ENCODE data around the gene ADRA2C.

Gene ADRA2C

DNA sequence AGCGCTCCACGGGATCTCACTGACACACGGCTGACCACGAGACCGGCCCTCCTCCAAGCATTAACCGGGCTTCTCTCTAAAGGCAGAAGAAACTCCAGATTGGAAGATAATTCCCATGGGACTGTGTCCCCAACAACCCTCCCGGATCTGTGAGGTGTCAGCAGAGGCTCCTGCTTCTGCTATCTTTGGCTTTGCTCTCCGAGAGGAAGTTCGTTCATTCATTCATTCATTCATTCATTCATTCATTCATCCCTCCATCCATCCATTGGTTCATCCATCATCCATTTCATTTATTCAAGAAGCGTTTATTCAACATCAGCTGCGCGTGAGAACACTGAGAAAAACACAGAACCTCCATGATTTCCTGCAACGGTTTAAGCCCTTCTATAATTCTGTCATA, 11.5 kb downstream of the ADRA2C start:
- DNase-seq (ENCODE audit: low spot score), result no peak

DNA sequence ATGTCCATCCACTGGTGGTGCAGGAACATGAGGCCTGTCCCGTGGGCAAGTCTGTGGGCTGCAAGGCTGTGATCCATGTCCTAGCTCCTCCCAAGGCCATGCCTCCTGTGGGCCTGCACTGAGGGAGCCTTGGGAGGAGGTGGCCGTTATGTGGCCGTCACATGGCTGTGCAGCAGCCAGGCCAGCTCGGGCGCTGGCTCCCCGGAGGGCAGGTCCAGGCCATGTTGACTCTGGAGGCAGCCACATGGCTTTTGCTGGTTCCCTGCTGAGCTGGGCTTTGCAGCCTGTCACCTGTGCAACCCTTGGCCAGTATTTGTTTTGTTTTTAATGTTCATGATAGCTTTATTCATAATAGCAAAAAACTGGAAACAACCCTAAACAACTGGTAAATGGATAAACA, 13.3 kb downstream of the ADRA2C start:
- no peak for DNase-seq (ENCODE audit: low spot score)

DNA sequence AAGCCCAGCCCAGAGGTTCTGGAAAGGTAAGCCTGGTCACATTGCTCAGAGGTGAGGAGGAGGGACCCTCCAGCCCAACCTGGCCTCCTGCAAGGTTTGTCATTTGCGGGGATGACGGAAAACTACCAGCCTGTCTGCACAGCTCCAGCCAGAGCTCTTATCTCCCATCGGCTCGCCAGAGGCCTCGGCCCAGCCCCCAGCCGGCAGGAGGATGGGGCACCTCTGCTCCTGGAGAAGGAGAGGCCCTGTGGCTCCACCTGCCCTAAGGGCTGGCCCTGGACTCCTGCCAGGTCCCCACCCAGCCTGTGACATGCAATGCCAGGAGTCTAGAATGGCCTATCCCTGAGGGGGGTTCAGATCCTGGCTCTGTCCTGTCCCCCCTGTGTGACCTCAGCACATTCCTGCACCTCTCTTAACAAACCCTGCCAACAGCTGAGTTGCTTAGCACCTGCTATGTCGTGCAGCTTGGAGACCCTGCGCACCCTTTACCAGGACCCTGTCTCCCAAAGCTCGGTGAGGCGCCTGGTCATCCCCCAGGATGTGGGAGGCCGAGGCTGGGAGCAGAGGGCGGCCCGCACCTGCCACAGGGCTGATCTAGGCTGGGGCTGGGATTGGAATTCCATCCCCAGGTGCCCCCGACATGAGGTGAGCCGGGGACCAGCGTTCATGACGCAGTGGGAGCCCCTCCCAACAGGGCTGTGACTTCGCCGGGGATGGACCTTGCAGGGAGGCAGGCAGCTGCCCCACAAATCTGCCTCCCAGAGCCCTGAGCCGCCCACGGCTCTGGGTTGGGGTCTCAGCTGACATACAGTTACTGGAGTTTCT, 14.4 kb downstream of the ADRA2C start:
- DNase-seq (ENCODE audit: low spot score), result peak; percentile 89

DNA sequence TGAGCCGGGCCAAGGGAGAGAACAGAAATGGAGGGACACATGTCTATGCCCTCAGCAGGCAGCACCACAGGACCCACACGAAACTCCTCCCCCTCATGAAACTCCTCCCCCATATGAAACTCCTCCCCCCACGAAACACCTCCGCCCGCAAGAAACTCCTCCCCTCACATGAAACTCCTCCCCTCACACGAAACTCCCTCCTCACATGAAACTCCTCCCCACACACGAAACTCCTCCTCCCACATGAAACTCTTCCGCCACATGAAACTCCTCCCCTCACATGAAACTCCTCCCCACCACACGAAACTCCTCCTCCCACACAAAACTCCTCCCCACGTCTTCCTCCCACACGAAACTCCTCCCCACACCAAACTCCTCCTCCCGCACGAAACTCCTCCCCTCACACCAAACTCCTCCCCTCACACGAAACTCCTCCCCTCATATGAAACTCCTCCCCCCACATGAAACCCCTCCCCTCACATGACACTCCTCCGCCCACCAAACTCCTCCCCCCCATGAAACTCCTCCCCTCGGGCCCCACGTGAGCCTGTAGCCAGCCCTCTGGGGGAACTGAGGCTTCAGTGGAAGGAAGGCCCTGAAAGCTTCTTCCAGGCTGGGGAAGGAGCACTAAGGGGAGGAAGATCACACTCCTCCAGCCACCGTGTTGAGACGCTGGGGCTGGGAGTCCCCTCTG, 15.2 kb downstream of the ADRA2C start:
- DNase-seq (ENCODE audit: low spot score), result no peak

DNA sequence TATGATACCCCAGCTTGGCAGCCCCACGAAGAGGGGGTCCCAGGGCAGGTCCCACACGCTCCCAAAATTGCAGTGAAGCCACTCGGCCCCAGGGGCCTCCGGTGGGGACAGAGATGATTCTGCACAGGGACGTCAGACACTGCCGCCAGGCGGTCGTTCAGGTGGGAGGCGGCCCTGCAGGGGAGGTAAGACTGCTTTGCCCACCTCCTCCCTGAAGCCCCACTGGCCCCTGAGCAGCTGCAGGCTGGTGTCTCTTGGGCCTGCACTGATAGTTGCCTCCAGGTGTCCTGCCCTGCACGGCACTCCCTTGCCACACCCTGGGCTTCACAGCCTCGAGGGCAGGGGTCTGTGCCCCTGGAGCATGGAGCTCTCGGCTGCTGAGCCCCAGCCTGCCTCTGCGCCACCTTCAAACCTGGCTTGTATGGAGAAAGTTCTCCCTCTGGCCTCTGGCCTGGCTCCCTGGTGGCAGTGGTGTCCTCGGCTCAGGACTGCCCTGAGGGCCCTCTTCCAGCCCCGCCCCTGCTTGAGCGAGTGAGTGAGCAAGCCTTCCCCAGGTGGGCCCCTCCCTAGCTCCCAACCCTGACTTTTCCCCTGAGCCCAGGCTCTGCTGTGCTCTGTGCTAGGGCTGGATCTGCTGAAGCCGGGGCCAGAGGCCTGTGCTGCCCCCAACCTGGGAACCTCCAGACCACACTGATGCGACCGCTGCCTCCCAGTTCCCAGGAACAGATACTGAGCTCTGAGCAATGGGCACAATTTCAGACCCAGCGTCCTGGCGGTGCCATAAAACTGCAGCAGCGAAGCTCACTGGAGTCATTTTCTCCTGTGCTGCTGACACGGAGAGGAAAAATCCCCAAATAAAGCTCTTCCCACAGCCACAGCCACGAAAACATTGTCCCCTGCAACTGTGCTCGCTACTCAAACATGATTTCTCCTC, 16.1 kb downstream of the ADRA2C start:
- no peak for DNase-seq (ENCODE audit: low spot score)

DNA sequence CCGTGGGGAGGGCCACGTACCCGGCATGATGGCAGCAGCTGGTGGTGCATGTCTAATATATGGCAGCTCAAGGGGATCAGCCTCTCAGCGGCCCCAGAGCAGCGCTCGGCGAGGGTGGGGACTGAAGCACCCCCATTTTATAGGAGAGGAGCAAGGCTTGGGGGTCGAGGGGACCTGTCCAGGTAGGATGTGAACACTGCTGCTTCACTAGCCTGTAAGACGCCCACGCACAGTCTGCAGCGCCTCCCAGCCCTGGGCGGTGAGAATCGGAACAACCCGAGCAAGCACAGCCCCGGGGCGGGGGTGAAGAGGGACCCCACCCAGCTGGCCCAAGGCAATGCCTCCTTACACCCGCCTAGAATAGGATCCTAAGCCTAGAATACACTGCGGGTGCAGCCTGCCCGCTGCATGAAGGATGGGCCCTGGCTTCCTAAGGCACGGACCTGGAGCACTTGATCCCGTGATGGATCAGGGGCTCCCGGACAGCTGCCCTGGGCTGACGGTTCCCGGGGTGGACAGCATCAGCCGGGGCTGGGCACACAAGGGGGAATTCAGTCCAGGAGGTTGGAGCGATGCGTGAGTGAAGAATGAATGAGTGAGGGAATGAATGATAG, 17.6 kb downstream of the ADRA2C start:
- DNase-seq (ENCODE audit: low spot score), result peak; percentile 78

DNA sequence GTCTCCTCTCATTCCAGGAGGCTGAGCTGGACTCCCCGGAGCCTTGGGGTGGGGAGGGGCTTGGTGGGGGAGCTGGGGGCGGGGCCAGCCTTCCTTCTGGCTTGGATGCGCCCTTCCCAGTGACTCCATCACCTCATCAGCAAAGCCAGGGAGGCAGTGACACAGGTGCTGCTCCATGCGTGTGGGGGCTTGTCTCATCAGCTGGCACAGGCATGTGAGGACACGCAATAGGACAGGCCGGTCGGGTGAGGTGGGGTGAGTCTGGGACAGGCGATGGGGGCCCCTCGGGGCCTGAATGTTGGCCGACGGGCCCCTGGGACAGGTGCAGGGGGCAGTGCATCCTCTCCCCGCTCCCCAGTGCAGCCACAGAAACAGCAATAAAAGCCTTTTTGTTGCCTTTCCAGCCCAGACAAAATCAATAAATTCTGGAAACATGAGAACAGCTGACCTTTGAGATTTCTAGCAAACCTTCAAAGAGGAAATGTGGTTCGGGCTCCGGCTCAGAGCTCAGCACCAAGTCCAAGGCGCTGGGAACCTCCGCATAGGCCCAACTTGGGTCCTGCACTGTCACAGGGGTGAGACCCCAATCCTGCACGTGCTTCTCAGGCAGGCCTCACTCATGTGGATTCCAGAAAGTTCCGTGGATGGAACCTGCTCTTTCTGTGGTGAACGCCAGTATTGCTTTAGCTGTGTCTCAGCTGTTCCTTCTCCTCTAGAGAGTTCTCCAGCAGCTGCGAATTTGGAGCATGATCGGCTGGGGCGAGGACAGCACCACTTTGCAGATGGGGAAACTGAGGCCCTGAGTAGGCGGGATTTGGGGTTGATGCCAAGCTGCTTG, 18.5 kb downstream of the ADRA2C start:
- DNase-seq (ENCODE audit: low spot score), result peak; percentile 84

DNA sequence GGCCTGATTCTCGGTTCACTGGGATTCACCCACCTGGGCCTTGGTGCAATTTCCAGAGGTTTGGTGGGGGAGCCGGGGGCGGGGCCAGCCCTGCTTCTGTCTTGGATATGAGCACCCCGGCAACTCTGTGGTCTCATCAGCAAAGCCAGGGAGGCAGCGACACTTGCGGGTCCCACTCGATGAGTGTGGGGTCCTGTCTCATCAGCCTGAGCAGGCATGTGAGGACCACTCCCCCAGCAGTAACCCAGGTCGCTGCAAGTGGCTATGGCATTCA, 19.0 kb downstream of the ADRA2C start:
- no peak for DNase-seq (ENCODE audit: low spot score)

DNA sequence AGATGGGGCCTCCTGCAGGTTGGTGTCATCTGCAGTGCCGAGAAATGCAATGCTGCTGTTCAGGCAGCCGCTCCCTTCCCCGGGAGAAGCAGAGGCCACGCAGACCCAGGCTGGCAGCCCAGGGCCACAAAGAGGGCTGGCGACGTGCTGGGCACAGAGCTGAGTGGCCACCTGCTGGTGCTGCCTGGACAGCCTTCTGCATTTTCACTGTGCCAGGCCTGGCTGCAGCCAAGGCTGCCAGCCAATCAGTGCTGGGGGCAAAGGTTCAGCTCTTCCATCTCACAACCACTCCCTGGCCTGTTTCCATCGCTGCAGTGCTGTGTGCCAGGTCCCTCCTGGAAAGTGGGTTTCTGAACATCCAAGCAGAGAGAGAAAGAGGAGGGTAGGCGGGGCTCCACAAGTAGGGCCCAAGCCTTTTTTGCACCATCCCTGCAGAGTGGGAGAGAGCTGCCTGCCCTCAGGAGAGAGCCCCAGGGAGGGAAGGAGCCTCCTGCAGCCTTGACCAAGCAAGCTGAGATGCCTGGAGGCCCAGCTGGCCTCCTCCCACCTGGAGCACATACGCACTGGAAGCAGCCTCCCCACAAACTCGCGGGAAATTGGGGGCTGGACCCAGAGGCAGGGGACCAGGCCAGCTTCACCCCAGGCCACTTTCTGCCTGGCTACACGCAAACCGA, 20.1 kb downstream of the ADRA2C start:
- no peak for DNase-seq (ENCODE audit: low spot score)

DNA sequence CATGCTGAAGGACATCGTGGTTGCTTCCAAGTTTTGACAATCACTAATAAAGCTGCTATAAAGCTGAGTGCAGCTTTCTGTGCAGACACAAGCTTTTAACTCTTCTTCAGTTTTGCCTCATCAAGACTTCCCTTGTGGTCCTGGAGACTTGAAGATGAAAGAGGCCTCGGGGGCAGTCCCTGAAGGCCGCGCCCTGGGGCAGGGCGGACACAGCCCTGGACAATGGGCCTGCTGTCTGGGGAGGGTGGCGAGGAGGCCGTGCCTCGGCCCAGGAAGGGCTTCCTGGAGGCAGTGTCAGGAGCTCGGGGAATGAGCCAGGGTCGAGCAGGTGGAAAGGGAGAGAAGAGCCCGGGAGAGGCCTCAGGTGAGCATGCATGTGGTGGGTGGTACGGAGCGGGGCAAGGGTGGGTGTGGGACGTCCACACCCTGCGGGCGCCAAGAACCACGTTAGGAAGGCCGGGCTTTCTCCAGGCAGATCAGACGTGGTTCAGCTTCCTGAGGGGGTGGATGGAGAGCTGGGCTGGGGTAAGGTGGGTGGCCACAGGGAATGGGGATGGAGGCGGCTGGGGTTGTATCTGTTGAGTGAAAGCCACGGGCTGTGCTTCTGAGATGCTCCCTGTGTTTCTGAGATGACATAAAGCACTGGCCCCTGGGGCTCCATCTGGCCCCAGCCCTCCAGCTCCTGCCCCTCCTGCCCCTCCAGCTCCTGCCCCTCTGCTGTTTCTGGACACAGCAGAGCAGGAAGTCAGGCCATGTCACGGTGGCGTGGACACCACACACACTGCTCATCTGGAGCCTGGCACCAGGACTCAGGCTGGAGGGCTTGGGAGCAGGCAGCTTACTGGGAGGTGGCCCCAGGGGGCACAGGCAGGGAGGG, 21.5 kb downstream of the ADRA2C start:
- no peak for DNase-seq (ENCODE audit: low spot score)

DNA sequence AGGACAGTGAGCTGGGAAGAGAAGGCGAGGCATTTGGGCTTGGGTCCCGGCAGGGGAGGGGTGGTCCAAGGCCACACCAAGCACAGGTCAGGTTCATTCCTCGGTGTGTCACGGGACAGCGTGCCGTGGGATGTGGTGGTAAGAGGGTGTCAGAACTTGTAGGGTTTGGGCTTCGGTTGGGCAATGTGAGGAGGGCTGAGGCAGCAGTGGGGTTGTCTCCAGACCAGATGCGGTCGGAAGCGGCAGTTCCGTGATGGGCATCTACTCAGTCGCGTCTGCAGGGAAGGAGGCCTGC, 22.1 kb downstream of the ADRA2C start:
- no peak for DNase-seq (ENCODE audit: low spot score)

DNA sequence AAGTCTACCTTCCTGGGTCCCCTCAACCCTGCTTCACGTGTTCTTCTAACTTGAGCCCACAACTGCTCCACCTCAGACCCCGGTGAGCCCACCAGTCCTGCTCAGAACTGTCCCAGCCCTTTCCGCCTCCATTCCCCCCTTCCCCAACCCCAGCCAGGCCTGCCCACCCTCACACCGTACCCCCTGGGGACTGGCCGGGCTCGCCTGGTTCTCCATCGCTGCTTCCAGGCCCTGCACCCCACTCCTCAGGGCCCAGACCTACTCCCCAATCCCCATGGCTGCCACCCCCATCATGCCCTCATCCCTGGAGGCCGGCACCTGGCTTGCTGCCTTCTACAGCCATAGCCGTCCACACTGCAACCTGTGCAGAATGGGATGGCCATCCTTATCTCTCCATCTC, 23.4 kb downstream of the ADRA2C start:
- no peak for DNase-seq (ENCODE audit: low spot score)

DNA sequence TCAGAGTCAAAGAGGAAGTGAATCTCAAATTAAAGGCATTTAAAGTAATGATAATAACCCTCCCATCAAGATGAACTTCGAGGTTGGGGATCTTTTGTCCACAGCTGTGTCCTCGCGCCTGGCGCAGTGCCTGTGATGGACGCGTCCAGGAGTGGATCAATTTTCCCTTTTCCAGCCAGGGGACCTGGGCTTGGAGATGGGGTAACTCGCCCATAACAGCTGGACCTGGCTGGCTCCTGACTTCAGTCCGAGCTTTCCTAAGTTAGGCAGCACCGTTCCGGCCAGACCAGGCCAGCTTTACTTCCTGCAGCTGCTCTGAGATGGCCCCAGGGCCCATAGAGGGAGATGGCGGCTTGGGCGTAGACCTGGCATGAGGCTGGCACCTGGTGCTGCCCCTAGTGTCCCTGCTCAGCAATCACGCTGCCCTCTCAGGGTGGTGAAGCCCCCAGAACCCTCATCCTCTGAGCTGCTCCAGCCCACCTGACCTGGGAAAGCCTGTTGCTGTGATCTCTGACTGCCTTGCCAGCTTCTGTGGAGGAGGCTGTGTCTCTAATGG, 23.9 kb downstream of the ADRA2C start:
- DNase-seq (ENCODE audit: low spot score), result no peak

DNA sequence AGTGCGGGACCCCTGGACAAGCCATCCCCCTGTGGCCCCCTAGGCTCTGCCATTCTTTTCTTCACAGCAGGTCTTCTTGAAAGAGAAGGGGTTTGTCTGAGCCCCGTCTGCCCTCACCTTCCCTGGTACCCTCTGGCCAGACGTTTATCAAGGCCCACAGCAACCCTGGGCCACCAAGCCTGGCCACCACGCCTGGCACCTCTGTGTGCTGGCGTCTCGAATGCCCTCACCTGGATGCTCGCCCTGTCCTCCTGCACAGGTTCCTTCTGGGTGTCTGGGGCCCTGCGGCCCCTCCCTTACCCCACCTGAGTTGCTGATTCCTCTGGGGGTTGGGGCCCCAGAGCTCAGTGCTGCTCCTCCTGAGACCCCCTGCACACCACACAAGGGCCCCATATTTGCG, 25.1 kb downstream of the ADRA2C start:
- DNase-seq (ENCODE audit: low spot score), result no peak

DNA sequence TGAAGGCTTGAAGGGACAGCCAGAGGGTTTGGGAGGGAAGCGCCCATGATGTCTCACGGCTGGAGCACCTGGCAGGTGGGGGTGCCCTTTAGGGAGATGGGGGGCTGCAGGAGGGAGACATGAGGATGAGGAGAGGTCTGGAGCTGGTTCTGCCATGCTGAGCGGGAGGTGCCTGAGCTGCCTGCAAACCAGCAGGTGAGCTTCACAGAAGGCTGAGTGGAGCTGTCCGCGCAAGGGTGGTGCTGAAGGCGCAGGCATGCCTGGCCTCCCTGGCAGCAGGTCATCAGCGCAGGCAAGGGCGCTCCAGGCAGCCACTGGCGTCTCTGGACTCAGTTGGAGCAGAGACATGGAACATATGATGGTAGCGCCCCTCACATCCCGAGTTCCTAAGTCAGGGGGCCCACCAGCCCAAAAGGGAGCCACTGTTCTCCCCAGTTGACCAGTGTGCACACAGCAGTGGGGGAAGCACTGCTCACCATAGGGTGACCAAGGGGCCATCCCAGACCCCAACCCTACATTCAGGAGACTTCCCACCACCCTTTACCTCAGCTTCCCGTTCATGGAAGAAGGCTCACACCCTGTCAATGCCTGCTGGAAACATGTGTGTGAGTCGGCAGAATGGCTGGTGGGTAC, 25.8 kb downstream of the ADRA2C start:
- DNase-seq (ENCODE audit: low spot score), result peak; percentile 87

DNA sequence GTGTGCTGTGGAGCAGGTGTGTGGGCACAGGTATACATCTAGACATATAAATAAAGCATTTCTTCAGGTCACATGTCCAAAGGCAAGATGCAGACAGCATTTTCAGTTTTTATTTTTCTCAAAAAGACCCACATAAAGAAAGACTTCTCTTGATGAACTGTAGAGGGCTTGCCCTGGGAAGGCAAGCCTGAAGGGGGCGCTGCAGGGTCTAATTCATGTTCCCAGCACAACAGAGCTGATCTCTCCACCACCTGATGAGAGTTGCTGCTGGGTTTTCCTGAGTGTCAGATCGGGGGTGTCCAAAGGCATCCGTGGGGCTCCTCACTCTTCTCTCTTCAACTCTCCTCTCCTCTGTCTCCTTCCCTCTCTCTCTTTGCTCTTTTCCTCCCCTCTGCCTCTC, 26.6 kb downstream of the ADRA2C start:
- no peak for DNase-seq (ENCODE audit: low spot score)

DNA sequence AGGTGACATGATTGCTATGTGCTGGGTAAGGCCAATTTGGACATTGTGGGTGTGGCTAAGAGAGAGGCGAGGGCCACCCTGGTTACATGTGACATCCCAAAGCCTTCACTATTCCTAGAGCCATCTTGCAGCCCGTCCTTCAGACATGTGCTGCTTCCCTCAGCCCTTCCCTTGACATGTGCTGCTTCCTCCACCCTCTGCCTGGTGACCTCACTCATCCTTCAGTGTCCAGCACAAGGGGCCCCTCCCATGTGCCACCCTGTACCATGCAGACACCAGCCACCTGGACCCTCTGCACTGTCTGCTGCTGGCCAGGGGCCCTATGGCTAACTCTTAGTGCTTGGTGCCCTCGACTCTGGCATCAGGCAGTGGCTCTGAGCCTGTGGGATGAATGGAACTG, 27.4 kb downstream of the ADRA2C start:
- DNase-seq (ENCODE audit: low spot score), result no peak

DNA sequence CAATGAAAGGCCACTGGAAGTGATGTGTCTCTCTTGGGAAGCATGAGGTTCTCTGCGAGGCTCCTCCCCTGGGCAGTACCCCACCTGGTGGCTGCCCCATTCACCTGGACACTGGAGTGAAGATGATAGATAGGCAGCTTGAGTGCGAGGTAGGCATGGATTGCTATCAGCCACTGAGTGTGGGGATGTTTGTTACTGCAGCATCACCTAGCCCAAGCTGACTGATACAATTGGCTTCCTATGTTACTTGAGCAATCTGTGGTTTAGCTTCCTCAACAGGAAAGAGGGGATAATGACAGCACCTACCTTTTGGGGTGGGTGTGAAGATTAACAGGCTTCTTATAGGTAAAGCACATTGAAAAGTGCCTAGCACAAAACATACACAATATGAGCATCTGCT, 30.8 kb downstream of the ADRA2C start:
- no peak for DNase-seq (ENCODE audit: low spot score)

Measured in HuH-7.5 (cell line).